Measurements from ENCODE around the gene COPG1. TPM values are rescaled to one million over a fixed set of nuclear protein-coding genes. Genes with fewer than 3 reads are reported as not detected.
A peak's percentile ranks its signal among the peaks of the same experiment; 100 is the strongest.

The COPG1 gene
- total and polyA plus RNA-seq, 9 of the 15 experiments (the other 6 are each of a cell fraction or from before 2014, with no cell fraction given), result 40.3 to 105 (median 62.4) TPM

- TF ChIP-seq RBM14 (IDR thresholded peaks at IDR 0.05; ENCODE audit: borderline replicate concordance, insufficient read depth, low read depth, low read length), result 0 out of 2 replicates have a peak, but pooled peaks have one; percentile 29
- peak; percentile 47 for TF ChIP-seq TAF9B (IDR thresholded peaks at IDR 0.05; ENCODE audit: partially characterized antibody)
- no peak for TF ChIP-seq THRA (IDR thresholded peaks at IDR 0.05)
- TF ChIP-seq, protein P1, sequence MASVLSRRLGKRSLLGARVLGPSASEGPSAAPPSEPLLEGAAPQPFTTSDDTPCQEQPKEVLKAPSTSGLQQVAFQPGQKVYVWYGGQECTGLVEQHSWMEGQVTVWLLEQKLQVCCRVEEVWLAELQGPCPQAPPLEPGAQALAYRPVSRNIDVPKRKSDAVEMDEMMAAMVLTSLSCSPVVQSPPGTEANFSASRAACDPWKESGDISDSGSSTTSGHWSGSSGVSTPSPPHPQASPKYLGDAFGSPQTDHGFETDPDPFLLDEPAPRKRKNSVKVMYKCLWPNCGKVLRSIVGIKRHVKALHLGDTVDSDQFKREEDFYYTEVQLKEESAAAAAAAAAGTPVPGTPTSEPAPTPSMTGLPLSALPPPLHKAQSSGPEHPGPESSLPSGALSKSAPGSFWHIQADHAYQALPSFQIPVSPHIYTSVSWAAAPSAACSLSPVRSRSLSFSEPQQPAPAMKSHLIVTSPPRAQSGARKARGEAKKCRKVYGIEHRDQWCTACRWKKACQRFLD (CRISPR knock-in tag; IDR thresholded peaks at IDR 0.05), result 0 out of 2 replicates have a peak, but pooled peaks have one; percentile 39
- TF ChIP-seq YY1 (IDR thresholded peaks at IDR 0.05; ENCODE audit: borderline replicate concordance in 1 of 3, control insufficient read depth in 1 of 3, extremely low read depth in 1 of 3, insufficient read depth in 3 of 3, insufficient read length in 1 of 3, insufficient replicate concordance in 2 of 3, low read depth in 1 of 3, low read length in 2 of 3), result peak in 2 of 3 experiments; percentile 44 to 54
- TF ChIP-seq POLR3A (IDR thresholded peaks at IDR 0.05; ENCODE audit: borderline replicate concordance, extremely low read depth, insufficient read depth, insufficient read length), result no peak
- TF ChIP-seq, protein P2, sequence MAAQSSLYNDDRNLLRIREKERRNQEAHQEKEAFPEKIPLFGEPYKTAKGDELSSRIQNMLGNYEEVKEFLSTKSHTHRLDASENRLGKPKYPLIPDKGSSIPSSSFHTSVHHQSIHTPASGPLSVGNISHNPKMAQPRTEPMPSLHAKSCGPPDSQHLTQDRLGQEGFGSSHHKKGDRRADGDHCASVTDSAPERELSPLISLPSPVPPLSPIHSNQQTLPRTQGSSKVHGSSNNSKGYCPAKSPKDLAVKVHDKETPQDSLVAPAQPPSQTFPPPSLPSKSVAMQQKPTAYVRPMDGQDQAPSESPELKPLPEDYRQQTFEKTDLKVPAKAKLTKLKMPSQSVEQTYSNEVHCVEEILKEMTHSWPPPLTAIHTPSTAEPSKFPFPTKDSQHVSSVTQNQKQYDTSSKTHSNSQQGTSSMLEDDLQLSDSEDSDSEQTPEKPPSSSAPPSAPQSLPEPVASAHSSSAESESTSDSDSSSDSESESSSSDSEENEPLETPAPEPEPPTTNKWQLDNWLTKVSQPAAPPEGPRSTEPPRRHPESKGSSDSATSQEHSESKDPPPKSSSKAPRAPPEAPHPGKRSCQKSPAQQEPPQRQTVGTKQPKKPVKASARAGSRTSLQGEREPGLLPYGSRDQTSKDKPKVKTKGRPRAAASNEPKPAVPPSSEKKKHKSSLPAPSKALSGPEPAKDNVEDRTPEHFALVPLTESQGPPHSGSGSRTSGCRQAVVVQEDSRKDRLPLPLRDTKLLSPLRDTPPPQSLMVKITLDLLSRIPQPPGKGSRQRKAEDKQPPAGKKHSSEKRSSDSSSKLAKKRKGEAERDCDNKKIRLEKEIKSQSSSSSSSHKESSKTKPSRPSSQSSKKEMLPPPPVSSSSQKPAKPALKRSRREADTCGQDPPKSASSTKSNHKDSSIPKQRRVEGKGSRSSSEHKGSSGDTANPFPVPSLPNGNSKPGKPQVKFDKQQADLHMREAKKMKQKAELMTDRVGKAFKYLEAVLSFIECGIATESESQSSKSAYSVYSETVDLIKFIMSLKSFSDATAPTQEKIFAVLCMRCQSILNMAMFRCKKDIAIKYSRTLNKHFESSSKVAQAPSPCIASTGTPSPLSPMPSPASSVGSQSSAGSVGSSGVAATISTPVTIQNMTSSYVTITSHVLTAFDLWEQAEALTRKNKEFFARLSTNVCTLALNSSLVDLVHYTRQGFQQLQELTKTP (IDR thresholded peaks at IDR 0.05; ENCODE audit: low read depth in 1 of 2, partially characterized antibody in 2 of 2), result no peak
- TF ChIP-seq BDP1 (IDR thresholded peaks at IDR 0.05; ENCODE audit: insufficient read depth, insufficient read length), result no peak
- TF ChIP-seq, protein P3, sequence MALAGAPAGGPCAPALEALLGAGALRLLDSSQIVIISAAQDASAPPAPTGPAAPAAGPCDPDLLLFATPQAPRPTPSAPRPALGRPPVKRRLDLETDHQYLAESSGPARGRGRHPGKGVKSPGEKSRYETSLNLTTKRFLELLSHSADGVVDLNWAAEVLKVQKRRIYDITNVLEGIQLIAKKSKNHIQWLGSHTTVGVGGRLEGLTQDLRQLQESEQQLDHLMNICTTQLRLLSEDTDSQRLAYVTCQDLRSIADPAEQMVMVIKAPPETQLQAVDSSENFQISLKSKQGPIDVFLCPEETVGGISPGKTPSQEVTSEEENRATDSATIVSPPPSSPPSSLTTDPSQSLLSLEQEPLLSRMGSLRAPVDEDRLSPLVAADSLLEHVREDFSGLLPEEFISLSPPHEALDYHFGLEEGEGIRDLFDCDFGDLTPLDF (CRISPR knock-in tag; IDR thresholded peaks at IDR 0.05), result 0 out of 2 replicates have a peak, but pooled peaks have one; percentile 36
- TF ChIP-seq ZNF586 (CRISPR knock-in tag; conservative IDR thresholded peaks at IDR 0.05), result no peak
- TF ChIP-seq TAF1 (IDR thresholded peaks at IDR 0.05; ENCODE audit: control insufficient read depth, extremely low read depth, insufficient read depth, low read length, severe bottlenecking), result peak; percentile 93
- TF ChIP-seq SMAD4 (CRISPR knock-in tag; conservative IDR thresholded peaks at IDR 0.05), result peak; percentile 59
- TF ChIP-seq, protein P4, sequence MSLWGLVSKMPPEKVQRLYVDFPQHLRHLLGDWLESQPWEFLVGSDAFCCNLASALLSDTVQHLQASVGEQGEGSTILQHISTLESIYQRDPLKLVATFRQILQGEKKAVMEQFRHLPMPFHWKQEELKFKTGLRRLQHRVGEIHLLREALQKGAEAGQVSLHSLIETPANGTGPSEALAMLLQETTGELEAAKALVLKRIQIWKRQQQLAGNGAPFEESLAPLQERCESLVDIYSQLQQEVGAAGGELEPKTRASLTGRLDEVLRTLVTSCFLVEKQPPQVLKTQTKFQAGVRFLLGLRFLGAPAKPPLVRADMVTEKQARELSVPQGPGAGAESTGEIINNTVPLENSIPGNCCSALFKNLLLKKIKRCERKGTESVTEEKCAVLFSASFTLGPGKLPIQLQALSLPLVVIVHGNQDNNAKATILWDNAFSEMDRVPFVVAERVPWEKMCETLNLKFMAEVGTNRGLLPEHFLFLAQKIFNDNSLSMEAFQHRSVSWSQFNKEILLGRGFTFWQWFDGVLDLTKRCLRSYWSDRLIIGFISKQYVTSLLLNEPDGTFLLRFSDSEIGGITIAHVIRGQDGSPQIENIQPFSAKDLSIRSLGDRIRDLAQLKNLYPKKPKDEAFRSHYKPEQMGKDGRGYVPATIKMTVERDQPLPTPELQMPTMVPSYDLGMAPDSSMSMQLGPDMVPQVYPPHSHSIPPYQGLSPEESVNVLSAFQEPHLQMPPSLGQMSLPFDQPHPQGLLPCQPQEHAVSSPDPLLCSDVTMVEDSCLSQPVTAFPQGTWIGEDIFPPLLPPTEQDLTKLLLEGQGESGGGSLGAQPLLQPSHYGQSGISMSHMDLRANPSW (CRISPR knock-in tag; IDR thresholded peaks at IDR 0.05), result no peak
Measured at GRCh38 chr3:129316248-129317013, 67.0 kb downstream of the COPG1 start (continued).

Data from K562 (cell line).